Nephron (organoid): ENCODE data around the gene OTUD7B.
"Not testable (repeated sequence)": the region's sequence is repeated elsewhere in the genome, so short reads cannot be mapped to it uniquely, and the experiment has no call there.

Experiments
- H3K27ac Mint-ChIP-seq, 3 experiments: 2 replicates each; pipeline ENCODE4 v1.8.0; 2020; ENCODE audit warnings: mixed read lengths in 3 of 3, mild to moderate bottlenecking in 2 of 3, moderate library complexity in 1 of 3
- H3K27me3 Mint-ChIP-seq: 2 replicates; pipeline ENCODE4 v1.8.0; 2021; ENCODE audit warnings: low read depth, mild to moderate bottlenecking, moderate library complexity, mixed read lengths
- H3K36me3 Mint-ChIP-seq: 2 replicates; pipeline ENCODE4 v1.8.0; 2020; ENCODE audit warnings: low read depth, mixed read lengths
- H3K4me1 Mint-ChIP-seq: 2 replicates; pipeline ENCODE4 v1.8.0; 2020; ENCODE audit warnings: mixed read lengths
- H3K4me3 Mint-ChIP-seq, 3 experiments: 2 replicates each; pipeline ENCODE4 v1.8.0; 2020; ENCODE audit warnings: mild to moderate bottlenecking in 3 of 3, mixed read lengths in 3 of 3, moderate library complexity in 2 of 3
- H3K9me3 Mint-ChIP-seq: 2 replicates; pipeline ENCODE4 v1.8.0; 2020; ENCODE audit warnings: mixed read lengths
- TF ChIP-seq, protein P1 (sequence below), 3 experiments: fragments of 200-600 bp; sonication (generic); IDR thresholded peaks; one replicate each; pipeline ENCODE4 v1.5.0; 2021; ENCODE audit warnings: antibody characterized with exemption in 3 of 3; ENCODE audit not compliant: unreplicated experiment in 3 of 3

Gene OTUD7B

DNA sequence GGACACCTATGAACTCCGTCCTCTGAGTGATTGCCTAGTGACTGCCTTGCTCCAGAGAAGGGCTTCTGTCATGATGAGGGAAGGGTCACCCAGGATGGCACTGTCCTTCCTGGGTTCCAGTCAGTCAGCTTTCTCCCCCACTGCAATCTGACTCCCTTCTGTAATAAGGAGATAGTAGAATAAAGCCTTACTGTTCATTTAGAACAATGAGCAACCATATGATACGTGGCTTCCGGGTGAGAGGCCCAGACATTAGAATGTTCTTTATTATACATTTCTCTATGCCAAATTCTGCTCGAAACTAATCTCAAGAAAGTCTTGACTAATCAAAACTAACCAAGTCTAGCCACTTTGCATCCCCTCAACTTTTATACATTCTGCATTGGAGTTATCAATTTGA lies 65.3 kb downstream of the OTUD7B start:
- TF ChIP-seq, protein P1, sequence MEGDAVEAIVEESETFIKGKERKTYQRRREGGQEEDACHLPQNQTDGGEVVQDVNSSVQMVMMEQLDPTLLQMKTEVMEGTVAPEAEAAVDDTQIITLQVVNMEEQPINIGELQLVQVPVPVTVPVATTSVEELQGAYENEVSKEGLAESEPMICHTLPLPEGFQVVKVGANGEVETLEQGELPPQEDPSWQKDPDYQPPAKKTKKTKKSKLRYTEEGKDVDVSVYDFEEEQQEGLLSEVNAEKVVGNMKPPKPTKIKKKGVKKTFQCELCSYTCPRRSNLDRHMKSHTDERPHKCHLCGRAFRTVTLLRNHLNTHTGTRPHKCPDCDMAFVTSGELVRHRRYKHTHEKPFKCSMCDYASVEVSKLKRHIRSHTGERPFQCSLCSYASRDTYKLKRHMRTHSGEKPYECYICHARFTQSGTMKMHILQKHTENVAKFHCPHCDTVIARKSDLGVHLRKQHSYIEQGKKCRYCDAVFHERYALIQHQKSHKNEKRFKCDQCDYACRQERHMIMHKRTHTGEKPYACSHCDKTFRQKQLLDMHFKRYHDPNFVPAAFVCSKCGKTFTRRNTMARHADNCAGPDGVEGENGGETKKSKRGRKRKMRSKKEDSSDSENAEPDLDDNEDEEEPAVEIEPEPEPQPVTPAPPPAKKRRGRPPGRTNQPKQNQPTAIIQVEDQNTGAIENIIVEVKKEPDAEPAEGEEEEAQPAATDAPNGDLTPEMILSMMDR (IDR thresholded peaks at IDR 0.05; ENCODE audit: unreplicated experiment in 3 of 3): no peak
- H3K9me3 Mint-ChIP-seq: no peaks in the 10 kb centered on the region
- no peak overlapping the region for H3K4me3 Mint-ChIP-seq
- peaks cover 14% of the 10 kb centered on the region for H3K4me1 Mint-ChIP-seq
- H3K27ac Mint-ChIP-seq: no peak overlapping the region
- H3K27me3 Mint-ChIP-seq: no peaks in the 10 kb centered on the region
- peaks cover 43% of the 10 kb centered on the region for H3K36me3 Mint-ChIP-seq

GRCh38 chr1:149942885-149943284 lies 67.6 kb downstream of the OTUD7B start:
- Mint-ChIP-seq H3K9me3 (no peaks in the 10 kb centered on the region), H3K4me3 (no peak overlapping the region), H3K36me3 (peaks cover 26% of the 10 kb centered on the region), H3K27me3 (no peaks in the 10 kb centered on the region), H3K4me1 (peaks cover 27% of the 10 kb centered on the region), H3K27ac (peak overlapping the region; percentile 12 to 72 (median 72))
- TF ChIP-seq, protein P1 (IDR thresholded peaks at IDR 0.05; ENCODE audit: unreplicated experiment in 3 of 3): no peak

- Mint-ChIP-seq H3K36me3 (peaks cover 21% of the 10 kb centered on the region), H3K9me3 (no peaks in the 10 kb centered on the region), H3K27ac (peak overlapping the region; percentile 50 to 72 (median 70)), H3K27me3 (no peaks in the 10 kb centered on the region), H3K4me1 (peaks cover 34% of the 10 kb centered on the region), H3K4me3 (no peak overlapping the region)
- TF ChIP-seq, protein P1 (IDR thresholded peaks at IDR 0.05; ENCODE audit: unreplicated experiment in 3 of 3): peak; percentile 23 to 43 (median 24)
These were observed 68.3 kb downstream of the OTUD7B start for GRCh38 chr1:149942207-149942606.

GRCh38 chr1:149940427-149940826 lies 70.1 kb downstream of the OTUD7B start:
- Mint-ChIP-seq H3K4me3 (no peak overlapping the region), H3K27ac (peak overlapping the region; percentile 16 to 95 (median 63)), H3K27me3 (no peaks in the 10 kb centered on the region), H3K4me1 (peaks cover 52% of the 10 kb centered on the region), H3K36me3 (peaks cover 13% of the 10 kb centered on the region), H3K9me3 (no peaks in the 10 kb centered on the region)
- TF ChIP-seq, protein P1 (IDR thresholded peaks at IDR 0.05; ENCODE audit: unreplicated experiment in 3 of 3): no peak

- not testable (repeated sequence) for H3K27me3 Mint-ChIP-seq, H3K9me3 Mint-ChIP-seq, H3K36me3 Mint-ChIP-seq
- Mint-ChIP-seq H3K4me1 (peaks cover 57% of the 10 kb centered on the region), H3K27ac (peak overlapping the region; percentile 90 to 97 (median 95)), H3K4me3 (peak overlapping the region; percentile 59 to 80 (median 66))
These were observed 71.9 kb downstream of the OTUD7B start for GRCh38 chr1:149938668-149939003.

DNA sequence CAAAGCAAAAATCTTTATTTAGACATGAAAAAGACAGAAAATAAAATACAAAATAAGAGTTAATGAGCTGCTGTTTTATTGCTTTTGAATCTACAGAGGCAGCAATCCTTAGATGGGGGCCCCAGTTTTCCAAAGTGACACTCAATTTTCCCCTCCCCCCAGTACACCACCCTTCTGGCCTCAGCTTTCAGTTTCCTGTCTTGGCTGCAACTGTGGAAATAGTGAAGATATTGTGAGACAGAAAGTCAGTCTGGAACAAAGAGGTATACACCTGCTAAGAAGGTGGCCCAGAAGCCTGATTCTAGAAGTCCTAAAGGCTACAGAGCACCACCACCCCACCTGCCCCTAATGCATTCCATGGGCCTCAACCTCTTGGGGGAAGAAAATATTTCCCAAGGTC lies 72.8 kb downstream of the OTUD7B start:
- TF ChIP-seq, protein P1 (IDR thresholded peaks at IDR 0.05; ENCODE audit: unreplicated experiment in 3 of 3): no peak
- Mint-ChIP-seq H3K9me3 (no peaks in the 10 kb centered on the region), H3K4me3 (peak overlapping the region; percentile 90 to 94 (median 93)), H3K27ac (peak overlapping the region; percentile 84 to 92 (median 89)), H3K4me1 (peaks cover 57% of the 10 kb centered on the region), H3K27me3 (no peaks in the 10 kb centered on the region), H3K36me3 (peaks cover 4% of the 10 kb centered on the region)
